Measurements from ENCODE around the gene ATP5PF.
"Not testable (repeated sequence)": the region's sequence is repeated elsewhere in the genome, so short reads cannot be mapped to it uniquely, and the experiment has no call there.

Gene ATP5PF

GRCh38 chr21:25734904-25735645, at the start of gene ATP5PF, which contains the start of gene GABPA:
TSS of gene ATP5PF (minus strand) at chr21:25734904. CDS start at chr21:25729794, 5,110 bp downstream.
TSS of gene GABPA (plus strand) at chr21:25734972. CDS start at chr21:25741599, 6,627 bp downstream.
- DNase-seq (ENCODE audit: low read depth in 2 of 2): peak; percentile 95 to 97

- not testable (repeated sequence) for DNase-seq (ENCODE audit: low read depth in 2 of 2)
Measured at GRCh38 chr21:25778126-25778875, 43.6 kb upstream of the ATP5PF start.

- no peak for DNase-seq (ENCODE audit: low read depth in 2 of 2)
Measured at GRCh38 chr21:25776440-25776839, 41.7 kb upstream of the ATP5PF start.

- DNase-seq (ENCODE audit: low read depth in 2 of 2): no peak
Measured at GRCh38 chr21:25772686-25773085, 38.0 kb upstream of the ATP5PF start.

GRCh38 chr21:25767921-25768320, 33.2 kb upstream of the ATP5PF start:
- no peak for DNase-seq (ENCODE audit: low read depth in 2 of 2)

GRCh38 chr21:25764065-25764464, 29.4 kb upstream of the ATP5PF start:
- no peak for DNase-seq (ENCODE audit: low read depth in 2 of 2)

- no peak for DNase-seq (ENCODE audit: low read depth in 2 of 2)
Measured at GRCh38 chr21:25760677-25761076, 26.0 kb upstream of the ATP5PF start.

GRCh38 chr21:25760061-25760460, 25.4 kb upstream of the ATP5PF start:
- no peak for DNase-seq (ENCODE audit: low read depth in 2 of 2)

- no peak for DNase-seq (ENCODE audit: low read depth in 2 of 2)
Measured at GRCh38 chr21:25759573-25759972, 24.9 kb upstream of the ATP5PF start.

- DNase-seq (ENCODE audit: low read depth in 2 of 2): no peak
Measured at GRCh38 chr21:25757531-25757930, 22.8 kb upstream of the ATP5PF start.

- DNase-seq (ENCODE audit: low read depth in 2 of 2): no peak
Measured at GRCh38 chr21:25756190-25756932, 21.7 kb upstream of the ATP5PF start.

- no peak for DNase-seq (ENCODE audit: low read depth in 2 of 2)
Measured at GRCh38 chr21:25752416-25752815, 17.7 kb upstream of the ATP5PF start.

GRCh38 chr21:25750085-25750484, 15.4 kb upstream of the ATP5PF start:
- no peak for DNase-seq (ENCODE audit: low read depth in 2 of 2)

- no peak for DNase-seq (ENCODE audit: low read depth in 2 of 2)
Measured at GRCh38 chr21:25744854-25745253, 10.2 kb upstream of the ATP5PF start.

GRCh38 chr21:25742900-25743299, 8.2 kb upstream of the ATP5PF start:
- no peak for DNase-seq (ENCODE audit: low read depth in 2 of 2)

- no peak for DNase-seq (ENCODE audit: low read depth in 2 of 2)
Measured at GRCh38 chr21:25737421-25737820, 2.7 kb upstream of the ATP5PF start.

- DNase-seq (ENCODE audit: low read depth in 2 of 2): peak; percentile 64 to 75
Measured at GRCh38 chr21:25735646-25736597, 1.2 kb upstream of the ATP5PF start.

- DNase-seq (ENCODE audit: low read depth in 2 of 2): no peak
Measured at GRCh38 chr21:25734654-25734903, 125 bp downstream of the ATP5PF start.

GRCh38 chr21:25733859-25734653, 648 bp downstream of the ATP5PF start:
- DNase-seq (ENCODE audit: low read depth in 2 of 2): peak in 1 of 2 experiments; percentile 26

- DNase-seq (ENCODE audit: low read depth in 2 of 2): no peak
Measured at GRCh38 chr21:25732091-25732760, 2.5 kb downstream of the ATP5PF start.
